ENCODE data around the gene SERINC4. TPM values are rescaled to one million over a fixed set of nuclear protein-coding genes. Genes with fewer than 3 reads are reported as not detected.

Gene SERINC4
- total and polyA plus RNA-seq, 9 of the 15 experiments (the other 6 are each of a cell fraction or from before 2014, with no cell fraction given), result 0.14 to 0.86 (median 0.18) TPM; not detected in 2

- TF ChIP-seq BCLAF1 (IDR thresholded peaks at IDR 0.05; ENCODE audit: borderline replicate concordance in 1 of 2, control insufficient read depth in 1 of 2, low read depth in 2 of 2, low read length in 1 of 2) (no peak), NONO (IDR thresholded peaks at IDR 0.05; ENCODE audit: low read depth in 2 of 2, low read length in 1 of 2) (no peak), ZNF766 (CRISPR knock-in tag; conservative IDR thresholded peaks at IDR 0.05) (no peak), TCF3 (CRISPR knock-in tag; IDR thresholded peaks at IDR 0.05) (no peak), NR0B1 (IDR thresholded peaks at IDR 0.05; ENCODE audit: partially characterized antibody) (no peak), RERE (CRISPR knock-in tag; IDR thresholded peaks at IDR 0.05; ENCODE audit: borderline replicate concordance) (no peak), ZNF263 (CRISPR knock-in tag; IDR thresholded peaks at IDR 0.05; ENCODE audit: borderline replicate concordance) (0 out of 2 replicates have a peak, but pooled peaks have one; percentile 11), PHF8 (IDR thresholded peaks at IDR 0.05; ENCODE audit: borderline replicate concordance, low read length) (peak; percentile 84), TEAD1 (CRISPR knock-in tag; IDR thresholded peaks at IDR 0.05) (peak in 1 of 2 experiments; percentile 64; a peak in 1 of 4 replicates), FOXP4 (CRISPR knock-in tag; IDR thresholded peaks at IDR 0.05; ENCODE audit: borderline replicate concordance) (peak; percentile 53; the same call in 1 of the 2 replicates), HOXB6 (CRISPR knock-in tag; IDR thresholded peaks at IDR 0.05; ENCODE audit: borderline replicate concordance) (no peak), RBM22 (IDR thresholded peaks at IDR 0.05; ENCODE audit: low read depth, low read length, poor library complexity, severe bottlenecking) (no peak)
Measured at GRCh38 chr15:43826508-43827341, 26.7 kb upstream of the SERINC4 start, which contains the start of gene WDR76 (continued).
